Hepatocyte (in vitro differentiated cells): ENCODE data around the gene FGGY.

ENCODE experiments used
- EZH2 ChIP-seq: fragments of 200-600 bp; sonication (generic); IDR thresholded peaks from 2 replicates; pipeline ENCODE4 v1.6.1; 2016; ENCODE audit warnings: antibody characterized with exemption, mild to moderate bottlenecking, borderline replicate concordance
- TF ChIP-seq, protein P1 (sequence below): fragments of 200-600 bp; sonication (generic); IDR thresholded peaks from 2 replicates; pipeline ENCODE4 v1.5.1; 2016; ENCODE audit warnings: antibody characterized with exemption, mild to moderate bottlenecking; ENCODE audit not compliant: poor library complexity

DNA sequence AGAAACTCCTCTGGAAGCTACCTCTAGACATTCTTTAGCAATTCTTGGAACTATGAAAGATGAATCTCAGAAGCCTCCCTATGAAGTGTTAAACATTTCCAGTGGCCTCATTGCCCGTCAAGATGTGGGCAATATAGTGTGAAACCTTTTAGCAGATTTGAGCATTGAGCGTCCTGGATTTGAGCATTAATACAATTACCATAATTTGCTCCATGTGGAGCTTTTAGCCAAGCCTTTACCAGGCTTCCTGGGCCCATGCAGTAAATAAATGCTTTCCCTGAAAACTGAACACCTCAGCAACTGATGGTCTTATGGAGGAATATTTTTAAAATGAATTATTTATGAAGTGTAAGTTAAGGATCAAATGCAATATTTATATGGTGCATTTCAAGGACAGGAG, 162.0 kb downstream of the FGGY start:
- TF ChIP-seq, protein P1, sequence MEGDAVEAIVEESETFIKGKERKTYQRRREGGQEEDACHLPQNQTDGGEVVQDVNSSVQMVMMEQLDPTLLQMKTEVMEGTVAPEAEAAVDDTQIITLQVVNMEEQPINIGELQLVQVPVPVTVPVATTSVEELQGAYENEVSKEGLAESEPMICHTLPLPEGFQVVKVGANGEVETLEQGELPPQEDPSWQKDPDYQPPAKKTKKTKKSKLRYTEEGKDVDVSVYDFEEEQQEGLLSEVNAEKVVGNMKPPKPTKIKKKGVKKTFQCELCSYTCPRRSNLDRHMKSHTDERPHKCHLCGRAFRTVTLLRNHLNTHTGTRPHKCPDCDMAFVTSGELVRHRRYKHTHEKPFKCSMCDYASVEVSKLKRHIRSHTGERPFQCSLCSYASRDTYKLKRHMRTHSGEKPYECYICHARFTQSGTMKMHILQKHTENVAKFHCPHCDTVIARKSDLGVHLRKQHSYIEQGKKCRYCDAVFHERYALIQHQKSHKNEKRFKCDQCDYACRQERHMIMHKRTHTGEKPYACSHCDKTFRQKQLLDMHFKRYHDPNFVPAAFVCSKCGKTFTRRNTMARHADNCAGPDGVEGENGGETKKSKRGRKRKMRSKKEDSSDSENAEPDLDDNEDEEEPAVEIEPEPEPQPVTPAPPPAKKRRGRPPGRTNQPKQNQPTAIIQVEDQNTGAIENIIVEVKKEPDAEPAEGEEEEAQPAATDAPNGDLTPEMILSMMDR: no peak
- TF ChIP-seq EZH2: no peak
